Fibroblast of peridontal ligament (primary cell): ENCODE data around the gene KLHL8.

ENCODE experiments used
- DNase-seq: peaks from one replicate; pipeline ENCODE4 v3.0.0-alpha.2; 2010; ENCODE audit errors: extremely low read depth

The KLHL8 gene

GRCh38 chr4:87121341-87122065 is 98.9 kb downstream of the KLHL8 start:
- peak; percentile 82 for DNase-seq

GRCh38 chr4:87120411-87121162 is 99.8 kb downstream of the KLHL8 start:
- DNase-seq, result no peak

GRCh38 chr4:87120010-87120409 is 100.4 kb downstream of the KLHL8 start:
- no peak for DNase-seq

GRCh38 chr4:87118826-87119225 is 101.6 kb downstream of the KLHL8 start:
- peak; percentile 88 for DNase-seq

- DNase-seq, result no peak
Observed at GRCh38 chr4:87118421-87118820, 102.0 kb downstream of the KLHL8 start.

- DNase-seq, result no peak
Observed at GRCh38 chr4:87117732-87118075, 102.7 kb downstream of the KLHL8 start.

- DNase-seq, result peak; percentile 41
Observed at GRCh38 chr4:87117051-87117731, 103.2 kb downstream of the KLHL8 start.

GRCh38 chr4:87116231-87116630 is 104.2 kb downstream of the KLHL8 start:
- DNase-seq, result peak; percentile 51

- DNase-seq, result no peak
Observed at GRCh38 chr4:87114245-87115062, 106.0 kb downstream of the KLHL8 start.

GRCh38 chr4:87112063-87112462 is 108.4 kb downstream of the KLHL8 start:
- no peak for DNase-seq
